ENCODE data around the gene IFNA21.
"Not testable (repeated sequence)": the region's sequence is repeated elsewhere in the genome, so short reads cannot be mapped to it uniquely, and the experiment has no call there.

Gene IFNA21

DNA sequence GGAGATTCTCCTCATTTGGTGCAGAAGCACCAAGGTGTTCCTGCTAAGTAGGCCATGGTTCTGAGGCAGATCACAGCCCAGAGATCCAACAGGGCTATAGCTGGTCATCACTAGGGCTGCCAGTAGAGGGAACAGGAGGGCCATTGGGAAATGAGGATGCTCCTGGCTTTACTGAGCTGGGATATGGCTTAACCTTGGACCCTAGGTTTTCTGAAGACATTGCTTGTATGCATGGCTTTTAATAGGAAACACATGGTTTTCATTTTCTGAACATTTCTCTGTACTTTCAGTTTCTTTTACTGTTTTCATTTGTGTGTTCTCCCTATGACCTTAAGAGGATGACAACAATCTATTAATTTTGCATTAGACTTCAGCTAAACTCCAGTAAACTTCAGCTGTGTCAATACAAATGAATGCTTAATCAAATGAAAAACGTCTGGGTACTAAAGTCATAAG is 25.0 kb downstream of the IFNA21 start, which contains the start of gene IFNW1:
Gene IFNW1 (minus strand): TSS at position 406 of the 456 bp plus-strand sequence. CDS start 262 bp downstream, at position 144.
- DNase-seq (ENCODE audit: low spot score): no peak

GRCh38 chr9:21137020-21137419 is 29.4 kb downstream of the IFNA21 start:
- DNase-seq (ENCODE audit: low spot score): no peak

- DNase-seq (ENCODE audit: low spot score): no peak
Observed at GRCh38 chr9:21135736-21136135, 30.7 kb downstream of the IFNA21 start.

DNA sequence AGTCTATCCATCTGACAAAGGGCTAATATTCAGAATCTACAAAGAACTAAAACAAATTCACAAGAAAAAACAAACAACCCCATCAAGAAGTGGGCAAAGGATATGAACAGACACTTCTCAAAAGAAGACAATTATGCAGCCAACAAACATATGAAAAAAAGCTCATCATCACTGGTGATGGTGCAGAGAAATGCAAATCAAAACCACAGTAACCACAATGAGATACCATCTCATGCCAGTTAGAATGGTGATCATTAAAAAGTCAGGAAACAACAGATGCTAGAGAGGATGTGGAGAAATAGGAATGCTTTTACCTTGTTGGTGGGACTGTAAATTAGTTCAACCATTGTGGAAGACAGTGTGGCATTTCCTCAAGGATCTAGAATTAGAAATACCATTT is 38.3 kb downstream of the IFNA21 start:
- not testable (repeated sequence) for DNase-seq (ENCODE audit: low spot score)

GRCh38 chr9:21121595-21122251 is 44.7 kb downstream of the IFNA21 start:
- no peak for DNase-seq (ENCODE audit: low spot score)

GRCh38 chr9:21121079-21121478 is 45.4 kb downstream of the IFNA21 start:
- DNase-seq (ENCODE audit: low spot score): no peak

- no peak for DNase-seq (ENCODE audit: low spot score)
Observed at GRCh38 chr9:21119093-21119770, 47.2 kb downstream of the IFNA21 start.
